K562 (cell line): ENCODE results near the gene SAP30BP. TPM values are rescaled to one million over a fixed set of nuclear protein-coding genes. Genes with fewer than 3 reads are reported as not detected.

Experiments used
- BMI1 ChIP-seq: fragments of 150-350 bp; IDR thresholded peaks from 2 replicates; pipeline ENCODE4 v1.6.1; 2014; ENCODE audit warnings: low read length
- BRD4 ChIP-seq: fragments of 200-600 bp; sonication (generic); IDR thresholded peaks from 2 replicates; pipeline ENCODE4 v1.6.1; 2017; ENCODE audit warnings: inconsistent platforms
- JUNB ChIP-seq: fragments of 450-650 bp; formaldehyde crosslinking; conservative IDR thresholded peaks from 2 replicates; pipeline ENCODE4 v1.4.0; 2020; ENCODE audit warnings: mild to moderate bottlenecking
- L3MBTL2 ChIP-seq: fragments of 450-650 bp; IDR thresholded peaks from 2 replicates; pipeline ENCODE4 v1.6.1; 2016; ENCODE audit warnings: mild to moderate bottlenecking, moderate library complexity
- MTA3 ChIP-seq: fragments of 450-650 bp; formaldehyde crosslinking; IDR thresholded peaks from 2 replicates; pipeline ENCODE4 v1.6.1; 2017; ENCODE audit warnings: mild to moderate bottlenecking, borderline replicate concordance
- NCOA4 ChIP-seq: fragments of 450-650 bp; IDR thresholded peaks from 2 replicates; pipeline ENCODE4 v1.6.1; 2018; ENCODE audit warnings: mild to moderate bottlenecking; ENCODE audit not compliant: partially characterized antibody
- NFRKB ChIP-seq: fragments of 450-650 bp; IDR thresholded peaks from 2 replicates; pipeline ENCODE4 v1.6.1; 2016; ENCODE audit warnings: low read depth
- PRPF4 ChIP-seq: fragments of 200-400 bp; formaldehyde crosslinking; IDR thresholded peaks from one replicate; pipeline ENCODE4 v1.6.1; 2017; ENCODE audit warnings: low read length, low read depth, mild to moderate bottlenecking; ENCODE audit not compliant: insufficient read depth, poor library complexity, severe bottlenecking
- RAD51 ChIP-seq: fragments of 450-650 bp; IDR thresholded peaks from 2 replicates; pipeline ENCODE4 v1.7.1; 2016; ENCODE audit warnings: low read depth, mild to moderate bottlenecking, borderline replicate concordance
- SMARCE1 ChIP-seq: fragments of 450-650 bp; IDR thresholded peaks from 2 replicates; pipeline ENCODE4 v1.7.1; 2016; ENCODE audit warnings: mild to moderate bottlenecking
- TRIM24 ChIP-seq, 2 experiments: fragments of 450-650 bp; IDR thresholded peaks; 2 replicates each; pipeline ENCODE4 v1.6.1; 2016
- U2AF1 ChIP-seq: fragments of 200-400 bp; formaldehyde crosslinking; optimal IDR thresholded peaks from 2 replicates; pipeline ENCODE3; 2017; ENCODE audit warnings: mild to moderate bottlenecking, low read depth, low read length, moderate library complexity
- XRCC3 ChIP-seq: fragments of 450-650 bp; IDR thresholded peaks from 2 replicates; pipeline ENCODE4 v1.6.1; 2017; ENCODE audit warnings: mild to moderate bottlenecking, moderate library complexity
- ZKSCAN1 ChIP-seq: fragments of 150-350 bp; IDR thresholded peaks from 2 replicates; pipeline ENCODE4 v1.6.1; 2016; ENCODE audit warnings: low read depth, low read length
- ZNF431 ChIP-seq: sonication (generic); formaldehyde crosslinking; IDR thresholded peaks from 2 replicates; pipeline ENCODE4 v1.8.0; 2022; ENCODE audit warnings: mild to moderate bottlenecking, missing genetic modification reagents
- polyA plus RNA-seq, 8 experiments: library from polyadenylated mRNA; depleted of rRNA in 4 of 8; stranded (reverse) in 5 of 8; unstranded in 3 of 8; fragments of >200 nt; fragmentation: Nextera tagmentation in 2 of 8; fragmentation: Illumina TruSeq in 1 of 8; extraction: Ambion mirVana in 2 of 8; extraction: Trizol in 1 of 8; gene quantifications; 2 replicates each; pipeline versions ENCODE4 v1.2.1 to v1.2.3, GENCODE V29; 2011 to 2014; ENCODE audit warnings: inconsistent platforms in 1 of 8, missing spikeins in 1 of 8
- total RNA-seq, 7 experiments: library from RNA; depleted of rRNA in 6 of 7; stranded (reverse); fragments of >200 nt in 6 of 7; fragmentation: Illumina TruSeq in 2 of 7; extraction: Trizol in 2 of 7; gene quantifications; 2 replicates each; pipeline versions ENCODE4 v1.2.1 to v1.2.3, GENCODE V29; 2011 to 2021; ENCODE audit warnings: low replicate concordance in 1 of 7
- TF ChIP-seq, protein P1 (sequence below), 2 experiments: IDR thresholded peaks; 2 replicates each; pipeline ENCODE4 v1.6.1; 2012; ENCODE audit warnings: improper control_type of control experiment in 2 of 2, low read depth in 2 of 2, low read length in 2 of 2, borderline replicate concordance in 1 of 2
- TF ChIP-seq, protein P2 (sequence below): fragments of 250-450 bp; sonication (Bioruptor Pico); IDR thresholded peaks from 2 replicates; pipeline ENCODE4 v1.5.0; 2021
- TF ChIP-seq, protein P3 (sequence below): fragments of 450-650 bp; IDR thresholded peaks from 2 replicates; pipeline ENCODE4 v1.6.1; 2016; ENCODE audit warnings: low read depth

Gene SAP30BP
- total and polyA plus RNA-seq, 9 of the 15 experiments (the other 6 are each of a cell fraction or from before 2014, with no cell fraction given) = 45.3 to 154 (median 71.7) TPM

DNA sequence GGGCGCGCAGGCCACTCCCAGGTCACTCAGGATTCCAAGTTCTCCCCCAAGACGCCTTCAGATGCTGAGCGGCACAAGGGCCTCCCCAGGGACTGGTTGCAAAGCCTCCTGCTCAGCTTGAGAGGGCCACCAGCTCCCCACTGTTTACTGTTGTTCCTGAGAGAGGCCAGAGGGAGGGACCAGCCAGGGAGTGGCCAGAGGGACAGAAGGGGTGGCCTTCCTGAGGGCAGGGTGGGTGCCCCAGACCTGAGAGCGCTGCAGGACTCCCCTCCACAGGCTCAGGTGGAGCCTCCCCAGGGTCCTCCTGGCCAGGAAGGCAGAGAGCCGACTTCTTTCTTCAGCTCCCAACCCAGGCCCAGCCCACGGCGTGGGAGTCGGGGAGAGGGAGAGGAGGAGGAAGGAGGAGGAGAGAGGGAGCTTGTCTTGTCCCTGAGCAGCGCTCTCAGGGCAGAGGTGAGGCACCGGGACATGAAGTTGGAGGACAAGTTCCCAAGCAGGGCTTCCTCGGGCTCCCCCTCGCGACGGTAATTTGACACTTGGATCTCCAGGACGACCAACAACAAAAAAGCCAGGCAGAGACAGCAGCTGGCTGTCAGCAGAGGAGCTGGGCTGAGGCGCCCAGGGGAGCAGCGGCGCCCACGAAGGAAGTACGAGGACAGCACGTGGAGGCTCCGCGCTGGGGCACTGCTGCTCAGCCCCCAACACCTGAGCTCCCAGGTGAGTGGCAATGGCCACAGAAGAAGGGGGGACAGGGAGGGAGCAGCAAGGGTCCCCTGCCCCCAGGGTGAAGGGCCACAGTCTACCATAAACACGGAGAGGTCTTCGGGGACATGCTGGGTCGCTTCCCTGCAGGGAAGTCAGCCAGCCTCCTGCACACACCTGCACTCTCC is 33.4 kb upstream of the SAP30BP start (continued):
- TF ChIP-seq, protein P1, sequence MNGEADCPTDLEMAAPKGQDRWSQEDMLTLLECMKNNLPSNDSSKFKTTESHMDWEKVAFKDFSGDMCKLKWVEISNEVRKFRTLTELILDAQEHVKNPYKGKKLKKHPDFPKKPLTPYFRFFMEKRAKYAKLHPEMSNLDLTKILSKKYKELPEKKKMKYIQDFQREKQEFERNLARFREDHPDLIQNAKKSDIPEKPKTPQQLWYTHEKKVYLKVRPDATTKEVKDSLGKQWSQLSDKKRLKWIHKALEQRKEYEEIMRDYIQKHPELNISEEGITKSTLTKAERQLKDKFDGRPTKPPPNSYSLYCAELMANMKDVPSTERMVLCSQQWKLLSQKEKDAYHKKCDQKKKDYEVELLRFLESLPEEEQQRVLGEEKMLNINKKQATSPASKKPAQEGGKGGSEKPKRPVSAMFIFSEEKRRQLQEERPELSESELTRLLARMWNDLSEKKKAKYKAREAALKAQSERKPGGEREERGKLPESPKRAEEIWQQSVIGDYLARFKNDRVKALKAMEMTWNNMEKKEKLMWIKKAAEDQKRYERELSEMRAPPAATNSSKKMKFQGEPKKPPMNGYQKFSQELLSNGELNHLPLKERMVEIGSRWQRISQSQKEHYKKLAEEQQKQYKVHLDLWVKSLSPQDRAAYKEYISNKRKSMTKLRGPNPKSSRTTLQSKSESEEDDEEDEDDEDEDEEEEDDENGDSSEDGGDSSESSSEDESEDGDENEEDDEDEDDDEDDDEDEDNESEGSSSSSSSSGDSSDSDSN (IDR thresholded peaks at IDR 0.05; ENCODE audit: borderline replicate concordance in 1 of 2, low read depth in 2 of 2, low read length in 2 of 2) = 0 out of 4 replicates have a peak, but pooled peaks of 1 of the 2 experiments have one; percentile 57
- TF ChIP-seq, protein P2, sequence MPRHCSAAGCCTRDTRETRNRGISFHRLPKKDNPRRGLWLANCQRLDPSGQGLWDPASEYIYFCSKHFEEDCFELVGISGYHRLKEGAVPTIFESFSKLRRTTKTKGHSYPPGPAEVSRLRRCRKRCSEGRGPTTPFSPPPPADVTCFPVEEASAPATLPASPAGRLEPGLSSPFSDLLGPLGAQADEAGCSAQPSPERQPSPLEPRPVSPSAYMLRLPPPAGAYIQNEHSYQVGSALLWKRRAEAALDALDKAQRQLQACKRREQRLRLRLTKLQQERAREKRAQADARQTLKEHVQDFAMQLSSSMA = no peak
- TF ChIP-seq NFRKB = no peak
- TF ChIP-seq BRD4 = no peak
- TF ChIP-seq SMARCE1 = 0 out of 2 replicates have a peak, but pooled peaks have one; percentile 31
- TF ChIP-seq L3MBTL2 = peak; percentile 93
- no peak for TF ChIP-seq JUNB (CRISPR knock-in tag)
- no peak for TF ChIP-seq BMI1
- no peak for TF ChIP-seq ZKSCAN1
- TF ChIP-seq PRPF4 = no peak
- TF ChIP-seq U2AF1 = no peak
- TF ChIP-seq ZNF431 = no peak
- no peak for TF ChIP-seq NCOA4
- TF ChIP-seq, protein P3, sequence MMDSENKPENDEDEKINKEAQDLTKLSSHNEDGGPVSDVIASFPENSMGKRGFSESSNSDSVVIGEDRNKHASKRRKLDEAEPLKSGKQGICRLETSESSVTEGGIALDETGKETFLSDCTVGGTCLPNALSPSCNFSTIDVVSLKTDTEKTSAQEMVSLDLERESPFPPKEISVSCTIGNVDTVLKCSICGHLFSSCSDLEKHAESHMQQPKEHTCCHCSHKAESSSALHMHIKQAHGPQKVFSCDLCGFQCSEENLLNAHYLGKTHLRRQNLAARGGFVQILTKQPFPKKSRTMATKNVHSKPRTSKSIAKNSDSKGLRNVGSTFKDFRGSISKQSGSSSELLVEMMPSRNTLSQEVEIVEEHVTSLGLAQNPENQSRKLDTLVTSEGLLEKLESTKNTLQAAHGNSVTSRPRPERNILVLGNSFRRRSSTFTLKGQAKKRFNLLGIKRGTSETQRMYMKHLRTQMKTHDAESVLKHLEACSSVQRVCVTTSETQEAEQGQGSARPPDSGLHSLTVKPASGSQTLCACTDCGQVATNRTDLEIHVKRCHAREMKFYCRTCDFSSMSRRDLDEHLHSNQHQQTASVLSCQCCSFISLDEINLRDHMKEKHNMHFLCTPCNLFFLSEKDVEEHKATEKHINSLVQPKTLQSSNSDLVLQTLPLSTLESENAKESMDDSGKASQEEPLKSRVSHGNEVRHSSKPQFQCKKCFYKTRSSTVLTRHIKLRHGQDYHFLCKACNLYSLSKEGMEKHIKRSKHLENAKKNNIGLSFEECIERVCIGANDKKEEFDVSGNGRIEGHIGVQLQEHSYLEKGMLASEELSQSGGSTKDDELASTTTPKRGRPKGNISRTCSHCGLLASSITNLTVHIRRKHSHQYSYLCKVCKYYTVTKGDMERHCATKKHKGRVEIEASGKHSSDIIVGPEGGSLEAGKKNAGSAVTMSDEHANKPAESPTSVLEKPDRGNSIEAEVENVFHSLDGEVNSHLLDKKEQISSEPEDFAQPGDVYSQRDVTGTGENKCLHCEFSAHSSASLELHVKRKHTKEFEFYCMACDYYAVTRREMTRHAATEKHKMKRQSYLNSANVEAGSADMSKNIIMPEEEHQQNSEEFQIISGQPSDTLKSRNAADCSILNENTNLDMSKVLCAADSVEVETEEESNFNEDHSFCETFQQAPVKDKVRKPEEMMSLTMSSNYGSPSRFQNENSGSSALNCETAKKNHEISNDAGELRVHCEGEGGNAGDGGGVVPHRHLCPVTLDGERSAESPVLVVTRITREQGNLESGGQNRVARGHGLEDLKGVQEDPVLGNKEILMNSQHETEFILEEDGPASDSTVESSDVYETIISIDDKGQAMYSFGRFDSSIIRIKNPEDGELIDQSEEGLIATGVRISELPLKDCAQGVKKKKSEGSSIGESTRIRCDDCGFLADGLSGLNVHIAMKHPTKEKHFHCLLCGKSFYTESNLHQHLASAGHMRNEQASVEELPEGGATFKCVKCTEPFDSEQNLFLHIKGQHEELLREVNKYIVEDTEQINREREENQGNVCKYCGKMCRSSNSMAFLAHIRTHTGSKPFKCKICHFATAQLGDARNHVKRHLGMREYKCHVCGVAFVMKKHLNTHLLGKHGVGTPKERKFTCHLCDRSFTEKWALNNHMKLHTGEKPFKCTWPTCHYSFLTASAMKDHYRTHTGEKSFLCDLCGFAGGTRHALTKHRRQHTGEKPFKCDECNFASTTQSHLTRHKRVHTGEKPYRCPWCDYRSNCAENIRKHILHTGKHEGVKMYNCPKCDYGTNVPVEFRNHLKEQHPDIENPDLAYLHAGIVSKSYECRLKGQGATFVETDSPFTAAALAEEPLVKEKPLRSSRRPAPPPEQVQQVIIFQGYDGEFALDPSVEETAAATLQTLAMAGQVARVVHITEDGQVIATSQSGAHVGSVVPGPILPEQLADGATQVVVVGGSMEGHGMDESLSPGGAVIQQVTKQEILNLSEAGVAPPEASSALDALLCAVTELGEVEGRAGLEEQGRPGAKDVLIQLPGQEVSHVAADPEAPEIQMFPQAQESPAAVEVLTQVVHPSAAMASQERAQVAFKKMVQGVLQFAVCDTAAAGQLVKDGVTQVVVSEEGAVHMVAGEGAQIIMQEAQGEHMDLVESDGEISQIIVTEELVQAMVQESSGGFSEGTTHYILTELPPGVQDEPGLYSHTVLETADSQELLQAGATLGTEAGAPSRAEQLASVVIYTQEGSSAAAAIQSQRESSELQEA = no peak
- TF ChIP-seq XRCC3 = no peak
- TF ChIP-seq RAD51 = no peak
- no peak for TF ChIP-seq MTA3
- TF ChIP-seq TRIM24 (IDR thresholded peaks at IDR 0.05) = no peak
